ENCODE data around the gene BLCAP.
"Not testable (repeated sequence)": the region's sequence is repeated elsewhere in the genome, so short reads cannot be mapped to it uniquely, and the experiment has no call there.

Gene BLCAP

GRCh38 chr20:37513779-37514359 lies 13.8 kb downstream of the BLCAP start:
- no peak for DNase-seq

GRCh38 chr20:37511610-37512275 lies 15.9 kb downstream of the BLCAP start:
- DNase-seq: no peak

GRCh38 chr20:37510226-37510625 lies 17.4 kb downstream of the BLCAP start:
- no peak for DNase-seq

GRCh38 chr20:37506152-37506725 lies 21.4 kb downstream of the BLCAP start:
- DNase-seq: no peak

GRCh38 chr20:37505263-37506151 lies 22.2 kb downstream of the BLCAP start:
- DNase-seq: no peak

DNA sequence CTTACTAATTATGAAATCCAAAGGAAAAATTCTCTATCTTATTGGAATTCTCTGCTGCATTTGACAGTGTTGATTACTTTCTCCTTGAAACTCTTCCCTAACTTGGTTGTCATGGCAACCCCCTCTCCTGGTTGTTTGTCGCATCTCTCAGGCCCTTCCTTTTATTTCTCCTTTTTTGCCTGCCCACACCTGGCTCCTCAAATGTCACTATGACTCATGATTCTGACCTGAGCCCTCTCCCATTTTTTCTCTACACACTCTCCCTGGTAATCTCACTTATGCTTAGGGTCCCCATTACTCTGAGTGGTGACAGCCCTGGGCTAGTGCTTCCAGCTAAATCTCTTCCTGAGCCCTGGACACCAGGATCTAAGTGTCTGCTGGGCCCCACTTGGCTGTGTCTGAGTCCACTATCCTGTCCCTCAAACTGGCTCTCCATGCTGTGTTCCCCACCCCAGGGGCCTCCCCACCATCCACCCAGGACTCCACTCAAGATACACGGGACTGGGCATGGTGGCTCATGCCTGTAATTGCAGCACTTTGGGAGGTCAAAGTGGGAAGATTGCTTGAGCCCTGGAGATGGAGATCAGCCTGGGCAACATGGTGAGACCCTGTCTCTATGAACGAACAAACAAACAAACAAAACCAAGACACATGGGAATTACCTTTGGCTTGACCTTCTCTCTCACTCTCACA lies 23.1 kb downstream of the BLCAP start:
- DNase-seq: no peak

DNA sequence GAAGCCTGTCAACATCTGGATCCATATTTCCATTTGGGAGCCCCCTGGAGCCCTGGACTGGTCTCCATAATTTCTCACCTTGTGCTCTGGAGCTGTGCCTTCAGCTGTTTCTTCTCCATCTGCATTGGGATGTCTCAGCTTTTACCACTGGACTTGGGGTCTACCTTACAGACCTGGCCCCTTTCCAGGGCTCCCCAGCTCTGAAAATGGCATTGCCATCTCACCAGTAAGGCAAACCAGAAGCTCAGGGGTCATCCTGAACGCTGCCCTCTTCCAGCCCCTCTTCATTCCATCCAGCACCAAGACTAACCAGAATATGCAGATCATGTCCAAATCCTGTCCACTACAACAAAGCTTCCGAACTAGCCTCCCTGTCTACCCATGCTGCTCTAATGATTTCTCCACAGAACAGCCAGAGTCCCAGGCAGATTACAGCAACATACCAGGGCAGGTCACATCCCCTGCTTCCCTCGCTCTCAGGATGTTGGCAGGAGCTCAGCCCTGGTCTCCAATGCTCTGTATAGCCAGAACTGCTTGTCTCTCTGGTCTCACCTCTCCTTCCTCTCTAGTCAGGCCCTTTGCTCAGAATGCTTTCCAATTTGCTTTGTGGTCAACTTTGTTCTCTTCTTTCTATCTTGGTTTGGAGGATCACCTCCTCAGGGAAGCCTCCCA lies 24.3 kb downstream of the BLCAP start:
- DNase-seq: no peak

GRCh38 chr20:37502654-37503053 lies 25.0 kb downstream of the BLCAP start:
- no peak for DNase-seq

DNA sequence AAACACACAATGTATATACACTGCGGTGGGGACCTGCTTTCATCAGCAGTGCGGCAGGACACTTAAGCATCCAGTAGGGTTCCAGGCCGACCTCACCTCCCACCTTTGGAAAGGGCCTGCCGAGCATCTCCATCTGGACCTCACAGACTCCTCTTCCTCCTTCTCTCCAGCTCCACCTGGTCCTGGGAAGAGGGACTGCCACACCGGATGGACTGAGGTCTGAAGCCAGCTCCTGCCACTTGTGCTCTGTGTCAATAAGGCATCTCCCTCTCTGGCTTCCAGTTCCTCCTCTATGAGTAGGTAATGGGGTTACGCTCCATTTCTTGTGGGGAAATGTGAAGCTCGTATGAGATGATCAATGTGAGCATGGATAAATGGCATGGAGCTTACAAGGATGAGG lies 25.7 kb downstream of the BLCAP start:
- no peak for DNase-seq

GRCh38 chr20:37500311-37500710 lies 27.4 kb downstream of the BLCAP start:
- DNase-seq: no peak

DNA sequence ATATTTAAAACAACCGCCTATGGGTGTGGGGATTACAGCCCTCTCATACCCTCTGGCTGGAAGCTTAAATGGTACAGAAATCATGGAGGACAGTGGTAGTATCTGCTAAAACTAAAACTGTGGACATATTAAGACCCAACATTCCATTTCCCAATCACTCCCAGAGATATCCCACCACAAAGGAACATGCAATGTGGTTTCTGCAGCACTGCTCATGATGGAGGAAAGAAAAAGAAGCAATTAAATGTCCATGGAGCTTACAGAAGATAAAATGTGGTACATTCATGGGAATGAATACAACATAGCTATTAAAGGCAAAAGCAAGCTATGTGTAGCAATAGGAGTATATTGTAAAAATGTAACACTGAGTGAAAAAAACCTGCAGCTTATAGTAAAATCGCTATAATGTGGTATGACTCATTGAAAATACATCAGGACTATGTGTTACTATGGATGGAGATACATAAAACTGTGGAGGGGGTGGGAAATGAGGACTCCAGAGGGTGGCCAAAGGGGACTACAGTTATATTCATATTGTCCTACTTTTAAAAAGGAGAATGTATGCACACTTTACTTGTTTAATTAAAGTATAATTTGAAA lies 29.5 kb downstream of the BLCAP start:
- no peak for DNase-seq

- DNase-seq: no peak
These were observed 32.9 kb downstream of the BLCAP start for GRCh38 chr20:37494796-37495195.

DNA sequence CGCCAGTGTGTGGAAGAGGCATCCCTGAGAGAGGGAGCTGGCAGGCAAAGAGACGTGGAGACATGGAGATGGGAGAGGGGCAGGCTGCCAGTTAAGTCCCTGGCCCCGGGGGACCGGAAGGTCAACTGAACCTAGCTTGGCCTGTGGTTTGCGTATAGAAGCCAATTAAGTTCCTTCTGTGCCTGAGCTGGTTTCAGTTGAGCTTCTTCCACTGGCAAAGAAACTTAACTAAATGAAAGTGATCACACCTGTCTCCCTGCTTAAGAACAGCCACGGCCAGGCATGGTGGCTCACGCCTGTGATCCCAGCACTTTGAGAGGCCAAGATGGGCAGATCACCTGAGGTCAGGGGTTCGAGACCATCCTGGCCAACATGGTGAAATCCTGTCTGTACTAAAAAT lies 33.4 kb downstream of the BLCAP start:
- DNase-seq: no peak

DNA sequence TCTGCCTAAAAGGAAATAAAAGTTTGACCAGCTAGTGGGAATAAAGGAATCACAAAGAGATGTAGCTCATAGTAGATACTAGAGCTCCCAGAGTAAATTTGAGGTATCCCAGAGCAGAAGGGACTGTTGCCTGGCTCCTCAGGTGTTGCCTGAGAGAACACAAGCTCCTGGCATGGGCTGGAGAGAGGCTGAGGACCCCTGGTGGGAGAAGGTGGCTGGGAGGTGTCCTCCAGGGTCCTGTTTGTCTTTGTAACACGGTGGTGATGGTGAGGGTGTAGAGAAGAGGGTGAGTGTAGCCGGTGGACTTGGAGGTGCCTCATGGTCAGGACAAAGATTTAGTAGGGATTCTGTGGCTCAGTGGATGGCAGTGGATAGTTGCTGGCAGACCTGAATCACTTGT lies 34.7 kb downstream of the BLCAP start:
- DNase-seq: no peak

DNA sequence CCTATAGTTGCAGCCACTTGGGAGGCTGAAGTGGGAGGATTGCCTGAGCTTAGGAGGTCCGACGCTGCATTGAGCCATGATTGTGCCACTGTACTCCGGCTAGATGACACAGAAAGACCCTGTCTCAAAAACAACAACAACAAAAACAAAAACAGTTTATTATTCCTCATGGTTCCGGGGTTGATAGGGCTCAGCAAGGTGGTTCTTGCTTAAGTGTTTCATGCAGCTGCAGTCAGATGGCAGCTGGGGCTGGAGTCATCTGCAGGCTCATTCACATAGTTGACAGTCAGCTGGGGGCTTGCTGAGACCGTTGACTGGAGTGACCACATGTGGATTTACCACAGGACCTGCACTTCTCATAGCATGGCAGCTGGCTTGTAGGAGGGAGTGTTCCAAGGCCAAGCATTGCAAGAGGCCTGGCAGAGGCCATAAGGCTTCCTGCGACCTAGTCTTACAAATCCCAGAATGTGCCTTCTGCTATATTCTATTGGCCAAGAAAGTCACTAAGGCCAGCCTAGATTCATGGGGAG lies 35.5 kb downstream of the BLCAP start:
- no peak for DNase-seq

- DNase-seq: no peak
These were observed 36.9 kb downstream of the BLCAP start for GRCh38 chr20:37490663-37491350.

DNA sequence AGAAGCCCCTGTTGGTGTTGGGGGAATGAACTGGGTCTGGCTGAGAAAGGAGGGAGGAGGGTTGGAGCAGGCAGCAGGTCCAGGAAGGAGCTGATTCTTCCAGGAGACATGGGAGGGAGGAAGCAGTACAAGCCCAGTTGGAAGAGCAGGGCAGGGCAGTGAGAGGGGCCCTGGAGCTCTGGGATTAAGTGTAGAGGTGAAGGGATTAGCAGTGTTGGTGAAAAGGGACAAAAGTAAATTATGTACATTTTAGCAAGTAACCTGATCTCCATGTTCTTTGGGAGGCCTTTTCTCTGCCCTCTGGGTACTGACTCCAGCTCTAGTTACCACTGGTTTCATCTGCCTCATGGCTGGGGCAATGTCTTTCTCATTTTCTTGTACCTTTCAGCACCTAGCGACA lies 41.5 kb downstream of the BLCAP start:
- not testable (repeated sequence) for DNase-seq

GRCh38 chr20:37484331-37484730 lies 43.3 kb downstream of the BLCAP start:
- no peak for DNase-seq

DNA sequence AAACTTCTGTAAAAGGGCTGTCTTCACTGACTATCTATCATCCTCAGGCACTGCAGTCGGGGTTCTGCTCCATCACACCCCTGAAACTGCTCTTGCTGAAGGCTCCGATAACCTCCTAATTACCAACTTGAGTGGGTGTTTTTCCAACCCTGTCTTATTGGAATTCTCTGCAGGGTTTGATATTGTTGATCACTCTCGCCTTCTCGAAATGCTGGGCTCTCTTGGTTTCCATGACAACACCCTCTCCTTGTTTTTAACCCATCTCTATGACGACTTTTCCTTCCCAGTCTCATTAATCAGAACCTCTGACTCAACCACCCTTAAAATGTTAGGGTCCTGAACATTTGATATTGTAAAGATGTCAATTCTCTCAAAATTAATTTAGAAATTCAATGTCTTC lies 46.1 kb downstream of the BLCAP start:
- DNase-seq: no peak

GRCh38 chr20:37480919-37481318 lies 46.8 kb downstream of the BLCAP start:
- no peak for DNase-seq
